GM12878 (cell line): Measurements from ENCODE around the gene DIABLO.

Source experiments
- EGR1 ChIP-seq, 2 experiments: IDR thresholded peaks; 1 replicate in 1 of 2; 2 replicates in 1 of 2; pipeline ENCODE4 v1.6.1; 2011 to 2012; ENCODE audit warnings: low read depth in 2 of 2, low read length in 2 of 2, borderline replicate concordance in 1 of 2, mild to moderate bottlenecking in 1 of 2, moderate library complexity in 1 of 2
- EP300 ChIP-seq, 2 experiments: fragments of 150-350 bp in 1 of 2; IDR thresholded peaks; 2 replicates each; pipeline ENCODE4 v1.6.1; 2011 to 2012; ENCODE audit warnings: low read depth in 2 of 2, low read length in 2 of 2, borderline replicate concordance in 1 of 2, improper control_type of control experiment in 1 of 2, inconsistent platforms in 1 of 2; ENCODE audit not compliant: control insufficient read depth in 1 of 2
- ESRRA ChIP-seq: IDR thresholded peaks from 2 replicates; pipeline ENCODE4 v1.6.1; 2012; ENCODE audit warnings: mild to moderate bottlenecking, low read length, improper control_type of control experiment
- EZH2 ChIP-seq: IDR thresholded peaks from 2 replicates; pipeline ENCODE4 v1.6.1; 2012; ENCODE audit warnings: low read depth, mild to moderate bottlenecking, control low read depth, inconsistent platforms, low read length, borderline replicate concordance; ENCODE audit not compliant: control insufficient read depth
- NFYA ChIP-seq: IDR thresholded peaks from 2 replicates; pipeline ENCODE4 v1.6.1; 2011; ENCODE audit warnings: low read depth, mild to moderate bottlenecking, low read length, improper control_type of control experiment, borderline replicate concordance
- POLR2AphosphoS5 ChIP-seq: IDR thresholded peaks from 2 replicates; pipeline ENCODE4 v1.6.1; 2011; ENCODE audit warnings: mild to moderate bottlenecking, low read length, inconsistent platforms
- RAD21 ChIP-seq: IDR thresholded peaks from 2 replicates; pipeline ENCODE4 v1.6.1; 2011; ENCODE audit warnings: mild to moderate bottlenecking, low read depth, low read length, moderate library complexity; ENCODE audit not compliant: insufficient read depth
- ZNF207 ChIP-seq: fragments of 450-650 bp; IDR thresholded peaks from 2 replicates; pipeline ENCODE4 v1.6.1; 2014; ENCODE audit warnings: antibody characterized with exemption, mild to moderate bottlenecking, borderline replicate concordance
- ZNF274 ChIP-seq: IDR thresholded peaks from one replicate; pipeline ENCODE4 v1.8.0; 2011; ENCODE audit not compliant: insufficient read length, insufficient read depth

DNA sequence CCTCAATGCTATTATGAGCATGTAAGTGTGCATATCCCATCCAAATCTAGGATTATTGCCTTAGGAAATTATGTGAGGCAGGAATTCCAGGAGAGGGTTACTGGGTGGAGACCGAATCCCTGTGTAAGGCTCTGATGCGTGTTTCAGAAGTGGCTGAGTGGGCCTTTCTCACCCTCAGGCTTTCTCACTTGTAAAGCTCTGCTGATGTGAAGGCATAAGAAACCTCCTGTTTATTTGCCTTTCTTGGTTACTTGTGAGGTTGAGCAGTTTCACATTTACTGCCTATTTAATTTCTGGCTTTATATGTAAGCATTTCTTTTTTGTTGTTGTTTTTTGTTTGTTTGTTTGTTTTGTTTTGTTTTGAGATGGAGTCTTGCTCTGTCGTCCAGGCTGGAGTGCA lies 62.9 kb downstream of the DIABLO start:
- TF ChIP-seq EZH2 (no peak), NFYA (no peak), EGR1 (IDR thresholded peaks at IDR 0.05; ENCODE audit: borderline replicate concordance in 1 of 2, low read depth in 2 of 2, low read length in 2 of 2) (no peak), ZNF274 (no peak), RAD21 (no peak), ZNF207 (no peak), POLR2AphosphoS5 (no peak), ESRRA (no peak), EP300 (IDR thresholded peaks at IDR 0.05; ENCODE audit: borderline replicate concordance in 1 of 2, control insufficient read depth in 1 of 2, low read depth in 2 of 2, low read length in 2 of 2) (no peak)
